Stimulated activated CD4-positive, alpha-beta T cell treated with anti-CD3 and anti-CD28 coated beads, Interleukin-1b, Interleukin-23, amount 100 ng/mL, for 1 hour (primary cell): ENCODE measurements around the gene LUC7L3.
"Not testable (repeated sequence)": the region's sequence is repeated elsewhere in the genome, so short reads cannot be mapped to it uniquely, and the experiment has no call there.

Experiments used
- DNase-seq, 2 donors: peaks; one replicate each; pipeline ENCODE4 v3.0.0-alpha.2; 2020; ENCODE audit warnings: low read depth in 2 of 2

The LUC7L3 gene, protein sequence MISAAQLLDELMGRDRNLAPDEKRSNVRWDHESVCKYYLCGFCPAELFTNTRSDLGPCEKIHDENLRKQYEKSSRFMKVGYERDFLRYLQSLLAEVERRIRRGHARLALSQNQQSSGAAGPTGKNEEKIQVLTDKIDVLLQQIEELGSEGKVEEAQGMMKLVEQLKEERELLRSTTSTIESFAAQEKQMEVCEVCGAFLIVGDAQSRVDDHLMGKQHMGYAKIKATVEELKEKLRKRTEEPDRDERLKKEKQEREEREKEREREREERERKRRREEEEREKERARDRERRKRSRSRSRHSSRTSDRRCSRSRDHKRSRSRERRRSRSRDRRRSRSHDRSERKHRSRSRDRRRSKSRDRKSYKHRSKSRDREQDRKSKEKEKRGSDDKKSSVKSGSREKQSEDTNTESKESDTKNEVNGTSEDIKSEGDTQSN

DNA sequence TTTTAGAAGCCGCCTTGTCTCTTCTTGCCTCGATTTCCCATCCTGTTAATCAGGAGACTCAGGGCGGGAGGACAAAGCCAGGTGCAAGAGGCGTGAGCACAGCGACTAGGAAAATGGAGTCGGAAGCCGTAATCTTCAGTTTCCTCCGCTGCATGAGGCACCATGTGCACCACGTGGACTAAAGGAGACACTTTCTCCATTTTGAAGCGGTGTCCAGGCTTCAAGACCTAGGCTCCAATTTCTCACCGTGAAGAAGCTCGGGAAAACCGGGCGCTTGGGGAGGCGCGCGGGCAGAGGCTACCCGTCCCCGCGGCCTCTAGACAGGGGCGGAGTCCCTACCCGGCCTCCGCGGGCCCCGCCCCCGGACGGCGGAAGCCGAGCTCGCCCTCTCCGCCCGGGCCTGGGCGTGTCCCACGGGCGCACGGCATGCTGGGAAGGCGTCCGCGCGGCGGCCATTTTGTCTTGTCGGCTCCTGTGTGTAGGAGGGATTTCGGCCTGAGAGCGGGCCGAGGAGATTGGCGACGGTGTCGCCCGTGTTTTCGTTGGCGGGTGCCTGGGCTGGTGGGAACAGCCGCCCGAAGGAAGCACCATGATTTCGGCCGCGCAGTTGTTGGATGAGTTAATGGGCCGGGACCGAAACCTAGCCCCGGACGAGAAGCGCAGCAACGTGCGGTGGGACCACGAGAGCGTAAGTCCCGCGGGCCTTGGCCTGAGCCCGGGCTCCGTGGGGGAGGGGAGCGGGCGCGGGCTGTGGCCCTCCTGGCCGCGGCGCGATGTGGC is at the start of gene LUC7L3:
TSS of gene LUC7L3 (plus strand) at position 460 of the 780 bp plus-strand sequence. CDS start at position 590, 130 bp downstream.
- DNase-seq: peak; percentile 74 to 79

DNA sequence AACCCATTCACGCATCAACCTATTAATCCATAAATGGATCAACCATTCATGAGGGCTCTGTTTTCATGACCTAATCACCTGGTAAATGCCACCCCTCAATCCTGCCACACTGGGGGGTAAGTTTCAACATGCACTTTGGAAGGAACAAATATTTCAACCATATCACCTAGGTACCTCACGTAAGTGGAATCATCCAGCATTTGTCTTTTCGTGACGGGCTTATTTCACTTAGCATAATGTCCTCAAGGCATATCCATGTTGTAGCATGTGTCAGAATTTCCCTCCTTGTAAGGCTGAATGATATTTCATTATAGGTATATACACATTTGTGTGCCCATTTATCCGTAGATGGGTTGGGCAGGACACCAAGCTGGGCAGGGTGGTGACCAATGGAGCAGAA is 47.3 kb upstream of the LUC7L3 start:
- DNase-seq: no peak

DNA sequence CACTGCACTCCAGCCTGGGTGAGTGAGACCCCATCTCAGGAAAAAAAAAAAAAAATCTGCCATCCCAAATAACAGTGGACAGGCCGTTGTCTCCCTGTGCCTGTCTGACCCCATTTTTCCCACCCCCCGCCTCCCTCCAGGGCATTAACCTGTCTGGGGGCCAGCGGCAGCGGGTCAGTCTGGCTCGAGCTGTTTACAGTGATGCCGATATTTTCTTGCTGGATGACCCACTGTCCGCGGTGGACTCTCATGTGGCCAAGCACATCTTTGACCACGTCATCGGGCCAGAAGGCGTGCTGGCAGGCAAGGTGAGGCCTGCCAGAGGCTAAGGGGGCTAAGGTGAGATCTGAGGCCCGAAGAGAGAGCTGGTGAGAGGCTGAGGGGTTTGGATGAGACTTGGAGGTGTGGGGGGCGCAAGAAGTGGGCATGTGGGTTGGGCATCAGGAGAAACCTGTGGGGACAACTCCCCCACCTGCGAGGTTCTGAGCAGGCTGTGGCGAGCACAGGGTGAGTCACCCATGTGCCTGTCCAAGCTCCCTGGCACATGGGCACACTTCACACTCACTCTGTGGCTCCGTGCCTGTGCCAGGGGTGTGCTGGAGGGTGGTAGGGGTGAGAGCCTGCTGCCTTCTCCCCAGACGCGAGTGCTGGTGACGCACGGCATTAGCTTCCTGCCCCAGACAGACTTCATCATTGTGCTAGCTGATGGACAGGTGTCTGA is 46.4 kb upstream of the LUC7L3 start:
- no peak for DNase-seq

DNA sequence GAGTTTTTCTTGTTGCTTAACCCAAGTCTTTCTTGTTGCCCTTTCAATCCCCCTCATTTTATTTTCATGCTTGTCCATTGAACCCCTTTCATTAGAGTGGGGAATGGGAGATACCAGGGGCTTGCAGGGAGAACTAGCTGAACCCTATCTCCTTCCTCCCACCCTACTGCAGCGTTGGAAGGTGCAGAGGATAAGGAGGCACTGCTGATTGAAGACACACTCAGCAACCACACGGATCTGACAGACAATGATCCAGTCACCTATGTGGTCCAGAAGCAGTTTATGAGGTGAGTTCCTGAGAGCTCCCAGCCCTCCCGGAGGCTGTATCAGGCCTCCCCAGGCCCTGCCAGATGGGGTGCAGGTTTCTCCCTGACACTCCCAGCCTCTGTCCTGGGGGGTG is 44.2 kb upstream of the LUC7L3 start:
- no peak for DNase-seq

DNA sequence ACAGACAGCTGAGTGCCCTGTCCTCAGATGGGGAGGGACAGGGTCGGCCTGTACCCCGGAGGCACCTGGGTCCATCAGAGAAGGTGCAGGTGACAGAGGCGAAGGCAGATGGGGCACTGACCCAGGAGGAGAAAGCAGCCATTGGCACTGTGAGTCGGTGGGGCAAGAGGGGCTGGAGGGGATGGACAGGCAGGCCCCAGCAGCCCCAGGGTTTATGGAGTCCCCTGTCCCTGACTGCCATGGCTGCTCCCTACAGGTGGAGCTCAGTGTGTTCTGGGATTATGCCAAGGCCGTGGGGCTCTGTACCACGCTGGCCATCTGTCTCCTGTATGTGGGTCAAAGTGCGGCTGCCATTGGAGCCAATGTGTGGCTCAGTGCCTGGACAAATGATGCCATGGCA is 43.8 kb upstream of the LUC7L3 start:
- no peak for DNase-seq

DNA sequence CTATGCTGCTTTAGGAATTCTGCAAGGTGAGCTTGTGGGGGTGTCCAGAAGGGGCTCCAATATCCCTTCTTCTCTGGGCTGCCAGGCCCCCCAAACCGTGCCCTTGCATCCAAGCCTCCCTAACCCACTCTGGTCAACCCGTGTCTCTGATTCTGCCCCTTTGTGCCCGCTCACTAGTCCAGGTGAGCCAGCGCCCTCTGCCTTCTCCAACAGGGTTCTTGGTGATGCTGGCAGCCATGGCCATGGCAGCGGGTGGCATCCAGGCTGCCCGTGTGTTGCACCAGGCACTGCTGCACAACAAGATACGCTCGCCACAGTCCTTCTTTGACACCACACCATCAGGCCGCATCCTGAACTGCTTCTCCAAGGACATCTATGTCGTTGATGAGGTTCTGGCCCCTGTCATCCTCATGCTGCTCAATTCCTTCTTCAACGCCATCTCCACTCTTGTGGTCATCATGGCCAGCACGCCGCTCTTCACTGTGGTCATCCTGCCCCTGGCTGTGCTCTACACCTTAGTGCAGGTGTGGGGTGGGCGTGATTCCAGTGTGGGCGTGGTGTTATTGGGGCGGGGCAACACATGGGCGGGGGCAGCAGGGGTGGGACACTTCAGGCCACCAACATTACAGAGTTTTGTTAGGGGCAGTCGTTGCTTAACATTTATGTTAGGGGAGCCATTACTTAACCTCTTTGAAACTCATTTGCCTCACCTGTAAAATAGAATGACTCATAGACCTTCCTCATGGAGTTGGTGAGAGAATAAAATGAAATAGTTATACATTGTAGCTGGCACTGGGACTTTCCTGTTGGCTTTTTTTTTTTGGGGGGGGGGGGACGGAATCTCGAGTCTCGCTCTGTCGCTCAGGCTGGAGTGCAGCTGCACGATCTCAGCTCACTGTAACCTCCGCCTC is 43.1 kb upstream of the LUC7L3 start:
- no peak for DNase-seq

DNA sequence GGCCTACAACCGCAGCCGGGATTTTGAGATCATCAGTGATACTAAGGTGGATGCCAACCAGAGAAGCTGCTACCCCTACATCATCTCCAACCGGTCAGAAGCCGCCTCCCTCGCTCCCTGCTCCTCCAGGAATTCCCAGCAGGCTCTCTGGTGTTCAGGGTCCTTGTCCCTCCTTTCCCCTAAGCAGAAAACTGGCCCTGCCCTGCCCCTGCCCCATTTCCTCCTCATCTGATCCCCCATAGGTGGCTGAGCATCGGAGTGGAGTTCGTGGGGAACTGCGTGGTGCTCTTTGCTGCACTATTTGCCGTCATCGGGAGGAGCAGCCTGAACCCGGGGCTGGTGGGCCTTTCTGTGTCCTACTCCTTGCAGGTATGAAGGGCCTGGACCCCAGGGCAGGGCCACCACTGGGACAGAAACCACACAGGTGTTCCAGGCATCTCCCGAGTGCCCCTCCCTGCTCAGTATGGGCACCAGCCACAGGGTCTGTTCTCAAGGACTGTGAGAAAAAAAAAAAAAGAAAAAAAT is 41.5 kb upstream of the LUC7L3 start:
- DNase-seq: no peak

DNA sequence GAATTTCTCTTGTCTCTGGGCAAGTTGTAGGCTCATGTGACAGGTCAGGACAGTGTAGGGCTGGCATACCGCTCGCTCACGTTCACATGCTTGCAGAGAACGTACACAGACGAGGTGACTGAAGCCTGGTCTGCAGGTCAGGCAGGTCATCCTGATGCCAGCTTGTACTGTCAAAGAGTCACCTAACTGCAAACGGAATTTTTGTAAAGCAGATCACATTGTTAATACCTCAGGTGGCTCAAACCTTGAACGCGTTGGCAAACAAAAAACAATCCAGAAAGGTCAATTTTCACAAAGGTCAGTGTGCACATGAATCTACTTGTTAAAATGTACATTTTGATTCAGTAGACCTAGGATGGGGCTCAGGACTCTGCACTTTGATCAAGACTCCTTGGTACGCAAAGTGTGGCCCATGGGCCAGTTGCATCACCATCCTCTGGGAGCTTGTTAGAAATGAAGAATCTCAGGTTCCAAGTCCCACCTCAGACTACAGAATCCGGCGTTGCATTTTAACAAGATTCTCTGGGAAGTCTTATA is 40.3 kb upstream of the LUC7L3 start:
- DNase-seq: no peak

DNA sequence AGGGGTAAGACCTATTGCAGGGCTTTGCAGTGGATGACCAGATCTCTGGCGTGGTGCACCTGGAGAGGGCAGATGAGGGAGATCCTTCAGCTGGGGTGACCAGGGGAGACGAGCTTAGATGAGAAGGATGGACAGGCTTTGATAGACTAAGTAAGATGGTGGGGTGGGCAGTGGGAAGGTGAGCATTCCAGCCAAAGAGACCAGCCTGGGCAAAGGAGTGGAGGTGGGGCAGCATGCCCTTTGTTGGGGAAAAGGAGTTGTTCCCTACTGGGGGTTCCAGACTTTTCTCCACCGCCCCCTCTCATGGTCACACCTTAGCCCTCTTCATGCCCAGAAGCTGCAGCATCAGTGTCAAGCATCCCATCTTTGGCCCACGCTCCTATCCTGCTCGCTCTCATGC is 39.3 kb upstream of the LUC7L3 start:
- DNase-seq: no peak

DNA sequence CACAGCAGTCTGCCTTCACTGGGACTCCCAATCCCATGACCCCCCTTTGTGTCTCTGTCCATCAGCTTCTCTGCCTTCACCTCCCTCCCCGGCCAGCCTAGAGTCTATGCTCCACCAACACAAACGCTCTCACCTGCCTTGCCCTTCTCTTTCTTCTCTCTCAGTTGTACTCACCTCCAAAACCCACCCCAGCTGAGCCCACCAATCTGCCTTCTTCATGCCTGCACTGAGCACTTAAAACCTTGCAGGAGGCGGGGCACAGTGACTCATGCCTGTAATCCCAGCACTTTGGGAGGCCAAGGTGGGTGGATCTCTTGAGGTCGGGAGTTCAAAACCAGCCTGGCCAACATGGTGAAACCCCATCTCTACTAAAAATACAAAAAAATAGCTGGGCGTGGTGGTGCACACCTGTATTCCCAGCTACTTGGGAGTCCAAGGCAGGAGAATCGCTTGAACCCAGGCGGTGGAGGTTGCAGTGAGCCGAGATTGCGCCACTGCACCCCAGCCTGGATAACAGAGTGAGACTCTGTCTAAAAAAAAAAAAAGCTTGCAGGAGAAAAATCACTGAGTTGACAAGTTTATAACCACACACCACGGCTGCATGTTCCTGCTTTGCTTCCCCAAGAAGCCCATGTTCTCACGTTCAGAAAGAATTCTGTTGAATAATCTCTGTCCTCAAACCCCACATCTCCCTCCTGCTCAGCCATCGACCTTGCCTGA is 38.7 kb upstream of the LUC7L3 start:
- DNase-seq: not testable (repeated sequence)

DNA sequence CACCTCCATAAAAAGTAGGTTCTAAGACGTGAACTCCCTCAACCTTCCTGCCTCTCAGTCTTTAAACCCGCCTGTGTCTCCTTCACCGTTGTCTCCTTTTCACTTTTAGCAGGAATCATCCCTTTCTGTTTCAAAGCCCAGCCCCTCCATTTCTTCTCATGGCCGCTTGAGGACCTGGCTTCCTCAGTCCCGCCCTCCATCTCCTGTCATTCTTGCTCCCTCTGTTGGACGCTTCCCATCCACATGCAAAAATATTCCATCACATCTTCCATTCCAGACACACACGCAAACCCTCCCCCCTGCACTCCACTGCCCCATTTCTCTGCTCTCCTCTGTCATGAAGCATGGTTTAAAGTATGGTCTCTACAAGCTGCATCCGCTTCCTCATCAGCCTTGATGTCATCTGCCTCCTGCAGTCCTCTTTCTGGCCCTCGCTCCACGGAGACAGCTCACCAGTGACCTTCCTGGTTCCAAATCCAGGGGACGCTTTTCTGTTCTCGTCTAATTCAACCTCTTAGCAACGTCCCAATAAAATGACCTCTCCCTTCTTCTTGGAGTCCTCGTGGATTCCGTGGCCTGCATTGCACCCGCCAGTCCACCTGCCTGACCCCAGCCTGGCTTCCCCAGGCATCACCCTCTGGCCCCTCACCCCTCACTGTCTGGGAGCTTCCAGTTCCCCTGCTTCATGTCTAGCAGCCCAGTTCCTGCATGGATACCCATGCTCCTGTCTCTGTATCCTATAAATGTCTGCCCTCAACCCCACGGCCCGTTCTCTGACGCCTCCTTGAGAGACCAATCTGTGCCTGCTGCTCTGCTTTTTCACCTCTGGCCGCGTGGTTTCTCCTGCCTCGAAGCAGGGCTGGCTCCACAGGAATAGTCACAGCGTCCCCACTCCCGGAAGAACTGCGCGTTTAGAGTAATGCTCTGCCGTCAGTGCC is 37.9 kb upstream of the LUC7L3 start:
- no peak for DNase-seq

DNA sequence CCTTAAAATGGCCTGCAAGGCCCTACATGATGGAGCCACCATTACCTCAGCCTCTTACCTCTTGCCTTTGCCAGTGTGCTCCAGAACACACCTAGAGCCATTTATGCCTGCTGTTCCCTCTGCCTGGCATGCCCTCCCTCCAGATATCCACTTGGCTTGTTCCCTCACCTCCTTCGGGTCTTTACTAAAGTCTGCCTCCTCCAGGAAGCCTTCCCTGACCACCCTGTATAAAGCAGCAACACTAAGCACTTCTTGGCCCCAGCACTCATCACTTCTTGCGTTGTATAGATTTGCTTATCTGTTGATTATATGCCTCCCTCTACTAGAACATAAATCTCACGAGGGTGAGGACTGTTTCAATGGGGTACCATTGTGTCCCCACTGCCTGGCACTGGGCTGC is 37.0 kb upstream of the LUC7L3 start:
- no peak for DNase-seq

DNA sequence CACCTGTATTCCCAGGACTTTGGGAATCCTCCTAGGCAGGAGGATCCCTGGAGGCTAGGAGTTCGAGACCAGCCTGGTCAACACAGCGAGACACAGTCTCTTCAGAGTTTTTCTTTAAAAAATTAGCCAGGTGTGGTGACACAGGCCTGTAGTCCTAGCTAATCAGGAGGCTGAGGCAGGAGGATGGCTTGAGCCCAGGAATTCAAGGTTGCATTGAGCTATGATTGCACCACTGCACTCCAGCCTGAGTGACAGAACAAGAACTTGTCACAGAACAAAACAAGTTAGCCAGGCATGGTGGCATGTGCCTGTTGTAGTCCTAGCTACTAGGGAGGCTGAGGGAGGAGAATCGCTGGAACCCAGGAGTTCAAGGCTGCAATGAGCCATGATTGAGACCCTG is 36.5 kb upstream of the LUC7L3 start:
- no peak for DNase-seq

DNA sequence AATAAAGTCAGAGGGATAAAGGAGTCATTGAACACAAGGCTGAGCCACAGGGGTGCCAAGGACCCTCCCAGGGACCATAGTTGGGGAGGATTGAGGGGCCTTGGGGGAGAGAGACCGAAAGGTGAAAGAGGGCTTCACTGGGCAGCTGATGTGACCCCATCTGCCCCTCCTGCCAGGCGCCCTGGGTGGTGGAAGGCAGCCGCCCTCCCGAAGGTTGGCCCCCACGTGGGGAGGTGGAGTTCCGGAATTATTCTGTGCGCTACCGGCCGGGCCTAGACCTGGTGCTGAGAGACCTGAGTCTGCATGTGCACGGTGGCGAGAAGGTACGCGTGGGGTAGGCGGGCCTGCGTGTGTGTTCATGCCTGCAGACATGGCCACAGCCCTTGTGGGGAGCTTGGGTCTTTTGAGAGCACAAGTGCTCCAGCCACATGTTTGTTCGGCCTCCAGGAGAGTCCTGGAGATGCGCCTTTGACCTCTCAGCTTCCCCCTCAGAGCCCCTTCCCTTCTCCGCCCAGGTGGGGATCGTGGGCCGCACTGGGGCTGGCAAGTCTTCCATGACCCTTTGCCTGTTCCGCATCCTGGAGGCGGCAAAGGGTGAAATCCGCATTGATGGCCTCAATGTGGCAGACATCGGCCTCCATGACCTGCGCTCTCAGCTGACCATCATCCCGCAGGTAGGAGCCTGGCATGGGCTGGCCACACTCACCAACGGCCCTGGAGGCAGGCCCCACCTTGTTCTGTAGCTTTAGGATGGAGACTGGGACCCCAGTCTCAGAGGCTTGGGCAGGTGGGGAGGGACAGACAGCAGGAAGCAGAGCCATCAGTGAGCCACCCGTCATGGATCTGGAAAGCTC is 35.7 kb upstream of the LUC7L3 start:
- no peak for DNase-seq

DNA sequence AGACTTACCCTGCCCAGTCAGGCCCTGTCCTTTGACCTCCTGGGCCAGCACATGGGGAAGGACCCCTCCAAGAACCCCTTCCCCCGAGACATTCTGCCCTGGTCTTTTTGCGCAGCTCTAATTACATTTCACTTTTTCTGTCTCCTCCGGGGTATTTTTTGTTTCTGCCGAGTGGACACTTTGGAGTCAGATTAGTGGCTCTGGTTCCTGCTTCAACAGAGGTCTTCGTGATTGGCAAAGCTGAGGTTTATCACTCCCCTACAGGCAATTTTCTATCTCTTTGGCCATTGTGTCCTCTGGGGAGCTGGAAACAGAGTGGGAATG is 35.2 kb upstream of the LUC7L3 start:
- DNase-seq: no peak

DNA sequence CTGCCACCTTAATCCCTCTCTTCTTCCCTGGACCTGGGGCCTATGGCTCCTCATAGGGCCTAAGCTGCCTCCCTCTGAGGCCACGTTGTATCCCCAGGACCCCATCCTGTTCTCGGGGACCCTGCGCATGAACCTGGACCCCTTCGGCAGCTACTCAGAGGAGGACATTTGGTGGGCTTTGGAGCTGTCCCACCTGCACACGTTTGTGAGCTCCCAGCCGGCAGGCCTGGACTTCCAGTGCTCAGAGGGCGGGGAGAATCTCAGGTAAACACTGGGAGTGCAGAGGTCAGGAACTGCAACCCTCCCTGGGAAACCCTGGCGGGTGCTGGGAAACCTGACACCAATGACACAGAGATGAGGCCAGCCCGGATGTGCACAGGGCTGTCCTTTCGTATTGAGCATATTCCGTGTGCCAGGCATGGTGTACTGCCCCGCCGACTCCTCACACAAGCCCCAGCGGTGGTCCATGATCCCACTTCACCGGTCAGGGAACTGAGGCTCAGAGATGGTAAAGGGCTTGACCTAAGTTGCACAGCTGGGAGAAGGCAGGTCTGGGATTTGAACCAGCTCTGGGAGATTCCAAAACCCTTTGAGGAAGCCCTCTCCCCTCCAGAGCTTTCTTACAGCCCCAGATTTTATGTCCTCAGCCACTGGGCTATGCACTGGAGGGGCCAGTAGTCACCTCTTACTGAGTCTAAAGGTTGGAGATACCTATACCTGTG is 34.6 kb upstream of the LUC7L3 start:
- no peak for DNase-seq

DNA sequence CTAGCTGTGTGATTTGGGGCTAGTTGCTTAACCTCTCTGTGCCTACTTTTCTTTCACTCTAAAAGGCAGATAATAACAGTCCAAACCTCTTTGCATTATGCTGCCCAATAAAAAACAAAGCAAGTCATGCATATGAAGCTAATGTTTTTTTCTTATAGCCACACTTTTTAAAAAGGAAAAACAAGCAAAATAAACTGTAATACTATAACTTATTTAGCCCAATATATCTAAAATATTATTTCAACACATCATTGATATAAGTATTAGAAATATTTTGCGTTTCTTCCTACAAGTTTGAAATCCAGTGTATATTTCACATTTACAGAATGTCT is 34.1 kb upstream of the LUC7L3 start:
- DNase-seq: no peak
